Right cardiac atrium (tissue), 5 donors: Measurements from ENCODE around the gene SNRPA. TPM values are rescaled to one million over a fixed set of nuclear protein-coding genes. Genes with fewer than 3 reads are reported as not detected.

ENCODE experiments used
- ATAC-seq, 2 donors: fragments of 200-7000 bp; cut with Tn5 transposase; one replicate each; pipeline versions ENCODE4 v1.8.0 to v1.9.1; 2020; ENCODE audit warnings: moderate library complexity in 2 of 2, mild to moderate bottlenecking in 1 of 2
- DNase-seq, 3 donors: peaks; one replicate each; pipeline ENCODE4 v3.0.0-alpha.2; 2020
- H3K27ac ChIP-seq: one replicate; pipeline ENCODE4 v1.5.1; 2013; ENCODE audit warnings: mild to moderate bottlenecking, low read length, control low read depth, moderate library complexity
- H3K27me3 ChIP-seq: one replicate; pipeline ENCODE4 v1.6.1; 2013; ENCODE audit not compliant: control insufficient read depth, insufficient read depth
- H3K4me1 ChIP-seq: one replicate; pipeline ENCODE4 v1.6.1; 2013; ENCODE audit warnings: low read length; ENCODE audit not compliant: control insufficient read depth, insufficient read depth
- H3K4me3 ChIP-seq: one replicate; pipeline ENCODE4 v1.5.1; 2013; ENCODE audit warnings: low read length, control low read depth
- H3K9me3 ChIP-seq: one replicate; pipeline ENCODE4 v1.6.1; 2013; ENCODE audit warnings: low read length; ENCODE audit not compliant: control insufficient read depth
- WGBS: extraction: QIAGEN DNeasy Blood & Tissue Kit; methylation state at CpG from one replicate; pipeline ENCODE4 v1.1.7; 2013; 5-methylcytosine and 5-hydroxymethylcytosine counted together
- intact Hi-C, 4 donors: fragments of 100-400 bp; cut with DNase I; formaldehyde crosslinking; loops; one replicate each; pipeline versions ENCODE4 v1.11.0 to v1.14.0; 2022 to 2023
- polyA plus RNA-seq: library from polyadenylated mRNA; stranded (reverse); fragments of 200-250 nt; gene quantifications from one replicate; pipeline ENCODE4 v1.2.3, GENCODE V29; 2013
- total RNA-seq, 4 donors: library from RNA; stranded (reverse); fragmentation: NEBNext Ultra II Directional; extraction: Animal tissue kit (Norgen Biotek cat#: 25700); gene quantifications; one replicate each; pipeline ENCODE4 v1.2.1, GENCODE V29; 2021
- donor health status: healthy with polysubstance abuse.
- donor health status: DM: no; HTN: yes; CAD: no.
- donor health status: DM: no; HTN: no; CAD: no.
- donor health status: DM: no; HTN: yes; CAD: no; lungs with severe emphysema.
- donor health status: DM: yes; HTN: yes; CAD: no.

SNRPA gene
- total and polyA plus RNA-seq, 5 donors: 27.0 to 44.9 (median 39.0) TPM

DNA sequence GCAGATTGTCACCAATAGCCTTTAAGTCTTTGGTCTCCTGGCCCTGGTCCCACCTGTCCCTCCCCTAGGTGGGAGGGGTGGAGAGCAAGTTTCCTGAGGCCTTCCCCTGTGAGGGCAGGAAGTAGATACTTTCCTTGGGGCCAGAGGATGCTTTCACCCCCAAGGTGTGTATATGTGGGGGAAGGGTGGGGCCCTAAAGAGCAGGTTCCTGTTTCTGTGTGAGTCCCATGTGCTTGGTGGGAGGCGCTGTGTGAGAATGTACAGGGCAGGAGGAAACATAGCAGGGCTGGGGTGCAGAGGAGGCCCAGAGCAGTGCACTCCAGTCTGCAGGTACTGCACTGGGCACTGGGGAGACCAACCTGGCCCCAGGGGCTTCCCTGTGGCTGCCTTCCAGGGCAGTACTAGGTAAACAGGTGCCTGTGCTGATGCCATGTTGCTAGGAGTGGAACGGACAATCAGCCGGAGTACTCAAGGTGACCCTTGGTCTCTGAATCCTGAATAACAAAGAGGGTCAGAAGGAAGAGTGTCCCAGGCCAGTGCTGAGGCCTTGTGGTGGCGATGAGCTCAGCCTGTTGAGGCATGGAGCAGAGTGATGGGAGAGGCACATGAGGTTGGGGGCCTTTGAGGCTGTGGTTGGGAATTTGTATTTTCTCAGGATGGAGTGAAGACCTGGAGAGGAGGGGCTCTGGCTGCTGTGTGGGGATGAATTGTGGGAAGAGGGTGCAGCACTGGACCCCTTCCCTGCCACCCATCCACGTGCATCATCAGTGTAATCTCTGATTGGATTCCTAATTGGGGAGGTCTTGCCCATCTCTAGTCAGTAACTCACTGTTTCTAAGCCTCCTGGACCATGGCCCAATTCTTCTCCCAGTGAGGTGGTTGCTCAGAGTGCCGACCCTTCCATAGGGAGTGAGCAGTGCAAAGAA, 53.1 kb downstream of the SNRPA start:
- Histone ChIP-seq H3K27ac (peak overlapping the region; percentile 83), H3K27me3 (no peaks in the 10 kb centered on the region), H3K4me3 (no peak overlapping the region), H3K9me3 (no peaks in the 10 kb centered on the region), H3K4me1 (peaks cover 57% of the 10 kb centered on the region)
- ATAC-seq (no peak), DNase-seq (peak; percentile 64 to 84 (median 78))
- WGBS: 61% methylated on average over 6 of the region's 6 CpGs
- intact Hi-C loops: loop anchor here in 2 of 4 donors (5.0 kb wide), 2 partner anchors 52 to 142 kb away; partner anchors contain the start of genes ACTMAP (in 1 of the 2) and SNRPA (in 1 of the 2)

DNA sequence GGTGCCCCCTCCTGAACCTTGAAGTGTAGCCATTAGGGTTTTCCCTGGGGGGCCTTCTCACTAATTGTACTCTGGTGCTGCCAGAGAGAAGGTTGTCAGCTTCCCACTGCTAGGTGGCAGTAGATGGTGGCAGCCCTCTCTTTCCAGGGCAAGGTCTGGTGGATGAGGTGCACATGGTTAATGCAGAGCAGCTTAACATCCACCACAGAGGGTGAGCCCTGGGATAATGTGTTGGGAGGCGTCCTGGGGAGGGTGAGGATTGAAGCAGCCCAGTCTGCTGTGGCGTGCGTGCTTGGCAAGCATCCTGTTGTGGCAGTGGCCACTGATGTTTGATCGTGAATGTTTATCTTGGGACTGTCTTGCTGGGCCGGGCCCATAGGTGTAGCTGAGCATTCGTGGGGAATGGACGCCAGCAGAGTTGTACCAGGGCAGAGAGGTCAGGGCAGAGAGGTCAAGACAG, 53.8 kb downstream of the SNRPA start:
- WGBS: 21% methylated on average over 7 of the region's 7 CpGs
- intact Hi-C loops: loop anchor here in 3 of 4 donors (5.0 kb wide), 2 partner anchors 53 to 143 kb away; partner anchors contain the start of genes ACTMAP (in 1 of the 3) and SNRPA (in 1 of the 3)
- ATAC-seq: no peak
- peaks cover 58% of the 10 kb centered on the region for H3K4me1 ChIP-seq
- H3K27me3 ChIP-seq: no peaks in the 10 kb centered on the region
- no peaks in the 10 kb centered on the region for H3K9me3 ChIP-seq
- peak overlapping the region; percentile 83 for H3K27ac ChIP-seq
- no peak overlapping the region for H3K4me3 ChIP-seq
- peak in 2 of 3 donors; percentile 38 to 74 for DNase-seq

DNA sequence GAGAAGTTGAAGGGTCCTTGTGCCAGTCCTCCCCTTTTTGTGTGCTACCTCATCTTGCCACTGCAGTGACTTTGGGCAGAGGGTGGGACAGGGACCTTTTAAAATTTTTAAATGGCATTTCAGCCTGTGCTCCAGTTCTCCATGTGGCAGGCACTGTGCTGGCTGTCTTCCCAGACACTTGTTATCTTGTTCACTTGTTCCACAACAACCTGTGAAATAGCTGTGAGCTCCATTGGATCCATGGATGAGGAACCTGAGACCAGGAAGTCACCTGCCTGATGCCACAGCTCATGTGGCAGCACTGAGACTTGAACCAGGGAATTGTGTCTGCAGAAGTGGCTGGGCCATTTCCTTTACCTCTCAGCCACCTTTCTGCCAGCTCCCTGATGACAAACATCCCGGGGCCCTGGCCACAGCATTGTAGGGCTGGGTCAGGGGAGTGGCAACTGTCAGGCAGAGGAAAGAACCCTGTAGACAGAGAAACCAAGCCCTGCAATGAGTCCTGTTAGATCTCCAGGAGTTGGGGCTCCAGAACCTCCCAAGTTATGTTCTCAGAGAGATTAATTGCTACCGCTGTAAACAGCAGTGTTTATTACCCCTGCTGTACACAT, 54.4 kb downstream of the SNRPA start:
- H3K4me3 ChIP-seq: no peak overlapping the region
- DNase-seq (peak in 2 of 3 donors; percentile 38 to 60), ATAC-seq (no peak)
- H3K27ac ChIP-seq: peak overlapping the region; percentile 83
- H3K4me1 ChIP-seq: peaks cover 57% of the 10 kb centered on the region
- intact Hi-C loops: loop anchor here in 1 of 4 donors (5.0 kb wide), 1 partner anchor 143 kb away; no protein-coding TSS in a partner anchor
- no peaks in the 10 kb centered on the region for H3K27me3 ChIP-seq
- no peaks in the 10 kb centered on the region for H3K9me3 ChIP-seq
- WGBS: 68% methylated on average over 2 of the region's 2 CpGs

DNA sequence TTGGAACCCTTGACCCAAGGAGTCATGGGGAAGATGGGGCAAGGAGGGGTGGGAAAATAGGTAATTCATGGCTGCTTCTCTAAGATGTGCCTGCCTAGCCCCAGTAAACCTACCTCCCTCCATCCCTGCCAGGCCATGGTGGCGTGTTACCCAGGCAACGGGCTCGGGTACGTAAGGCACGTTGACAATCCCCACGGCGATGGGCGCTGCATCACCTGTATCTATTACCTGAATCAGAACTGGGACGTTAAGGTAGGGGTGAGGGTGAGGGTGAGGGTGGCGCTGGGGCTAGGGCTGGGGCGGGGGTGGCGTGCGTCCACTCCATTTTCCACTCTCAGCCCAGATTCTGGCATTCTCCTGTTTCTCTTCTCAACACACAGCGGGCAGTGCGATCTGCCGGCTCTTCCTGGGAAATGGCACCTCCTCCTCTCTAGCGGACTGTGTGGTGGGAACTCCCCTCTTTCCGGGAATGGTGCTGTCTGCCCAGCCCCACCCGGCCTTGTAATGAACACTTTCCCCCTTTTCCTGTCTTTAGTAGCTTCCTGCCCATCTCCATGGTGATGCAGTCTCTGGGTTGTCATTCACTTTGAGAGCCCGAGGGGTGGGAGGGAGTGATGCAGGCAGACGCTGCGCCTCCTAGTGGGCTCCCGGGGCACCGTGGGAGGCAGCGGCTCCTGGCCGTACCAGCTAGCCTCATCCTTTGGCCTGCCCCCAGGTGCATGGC, 55.6 kb downstream of the SNRPA start:
- Histone ChIP-seq H3K27me3 (no peaks in the 10 kb centered on the region), H3K4me3 (no peak overlapping the region), H3K4me1 (peaks cover 47% of the 10 kb centered on the region), H3K27ac (peak overlapping the region; percentile 71), H3K9me3 (no peaks in the 10 kb centered on the region)
- ATAC-seq: peak; percentile 49 to 72
- peak; percentile 88 to 93 (median 92) for DNase-seq
- intact Hi-C loops: loop anchor here in 1 of 4 donors (5.0 kb wide), 1 partner anchor 144 kb away; no protein-coding TSS in a partner anchor
- WGBS: 28% methylated on average over 26 of the region's 26 CpGs

DNA sequence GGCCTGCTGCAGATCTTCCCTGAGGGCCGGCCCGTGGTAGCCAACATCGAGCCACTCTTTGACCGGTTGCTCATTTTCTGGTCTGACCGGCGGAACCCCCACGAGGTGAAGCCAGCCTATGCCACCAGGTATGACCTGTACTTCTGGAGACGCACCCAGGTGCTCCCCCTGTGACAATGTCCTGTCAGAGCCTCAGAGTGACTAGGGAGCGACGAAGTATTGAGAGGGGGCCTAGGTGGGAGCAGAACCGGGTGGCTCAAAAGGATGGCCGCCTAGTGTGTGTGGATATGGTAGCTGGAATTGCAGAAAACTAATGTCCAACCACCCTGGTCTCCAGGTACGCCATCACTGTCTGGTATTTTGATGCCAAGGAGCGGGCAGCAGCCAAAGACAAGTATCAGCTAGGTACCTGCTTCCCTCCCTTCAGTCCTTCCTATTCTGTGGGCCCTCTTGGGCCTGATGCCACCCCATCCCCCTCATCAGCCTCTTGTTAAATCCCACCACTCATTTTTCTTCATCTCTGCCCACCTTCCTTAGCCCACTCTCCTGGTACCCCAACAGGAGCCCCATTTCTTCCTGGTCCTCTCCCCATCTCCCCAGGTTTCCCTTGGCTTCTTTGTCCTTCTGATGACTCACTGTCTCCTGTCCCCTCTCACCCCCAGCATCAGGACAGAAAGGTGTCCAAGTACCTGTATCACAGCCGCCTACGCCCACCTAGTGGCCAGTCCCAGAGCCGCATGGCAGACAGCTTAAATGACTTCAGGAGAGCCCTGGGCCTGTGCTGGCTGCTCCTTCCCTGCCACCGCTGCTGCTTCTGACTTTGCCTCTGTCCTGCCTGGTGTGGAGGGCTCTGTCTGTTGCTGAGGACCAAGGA, 56.4 kb downstream of the SNRPA start:
- ATAC-seq: no peak
- 64% methylated on average over 18 of the region's 18 CpGs for WGBS
- no peak overlapping the region for H3K4me3 ChIP-seq
- peak overlapping the region; percentile 5 for H3K27ac ChIP-seq
- H3K4me1 ChIP-seq: peaks cover 42% of the 10 kb centered on the region
- no peak for DNase-seq
- no peaks in the 10 kb centered on the region for H3K27me3 ChIP-seq
- H3K9me3 ChIP-seq: no peaks in the 10 kb centered on the region
- intact Hi-C loops: loop anchor here in 1 of 4 donors (5.0 kb wide), 1 partner anchor 145 kb away; no protein-coding TSS in a partner anchor

DNA sequence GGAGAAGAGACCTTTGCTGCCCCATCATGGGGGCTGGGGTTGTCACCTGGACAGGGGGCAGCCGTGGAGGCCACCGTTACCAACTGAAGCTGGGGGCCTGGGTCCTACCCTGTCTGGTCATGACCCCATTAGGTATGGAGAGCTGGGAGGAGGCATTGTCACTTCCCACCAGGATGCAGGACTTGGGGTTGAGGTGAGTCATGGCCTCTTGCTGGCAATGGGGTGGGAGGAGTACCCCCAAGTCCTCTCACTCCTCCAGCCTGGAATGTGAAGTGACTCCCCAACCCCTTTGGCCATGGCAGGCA, 57.0 kb downstream of the SNRPA start:
- DNase-seq (no peak), ATAC-seq (no peak)
- H3K27me3 ChIP-seq: no peaks in the 10 kb centered on the region
- WGBS: 76% methylated on average over 2 of the region's 2 CpGs
- intact Hi-C loops: loop anchor here in 1 of 4 donors (5.0 kb wide), 1 partner anchor 146 kb away; no protein-coding TSS in a partner anchor
- peak overlapping the region; percentile 5 for H3K27ac ChIP-seq
- peaks cover 37% of the 10 kb centered on the region for H3K4me1 ChIP-seq
- no peaks in the 10 kb centered on the region for H3K9me3 ChIP-seq
- H3K4me3 ChIP-seq: no peak overlapping the region

DNA sequence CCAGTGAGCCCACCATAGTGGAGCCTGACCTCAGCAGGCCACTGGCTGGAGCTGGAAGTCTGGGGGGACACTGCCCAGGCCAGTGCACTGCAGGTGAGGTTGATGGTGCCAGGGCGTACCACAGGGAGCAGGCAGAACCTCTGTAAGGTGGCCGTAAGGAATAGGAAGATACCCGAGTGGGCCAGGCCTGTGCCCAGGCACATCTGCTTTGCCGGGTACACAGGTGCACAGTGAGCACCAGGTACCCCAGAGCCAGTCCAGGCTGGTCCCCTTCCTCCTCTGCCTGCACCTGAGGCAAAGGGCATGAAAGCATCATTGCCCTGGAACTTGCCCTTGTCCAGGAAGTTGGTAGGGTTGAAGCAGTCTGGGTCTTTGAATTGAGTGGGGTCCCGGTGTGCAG, 57.5 kb downstream of the SNRPA start:
- intact Hi-C loops: loop anchor here in 1 of 4 donors (5.0 kb wide), 1 partner anchor 146 kb away; no protein-coding TSS in a partner anchor
- Histone ChIP-seq H3K4me1 (peaks cover 32% of the 10 kb centered on the region), H3K9me3 (no peaks in the 10 kb centered on the region), H3K27ac (no peak overlapping the region), H3K4me3 (no peak overlapping the region), H3K27me3 (no peaks in the 10 kb centered on the region)
- 89% methylated on average over 5 of the region's 5 CpGs for WGBS
- ATAC-seq: no peak
- no peak for DNase-seq

DNA sequence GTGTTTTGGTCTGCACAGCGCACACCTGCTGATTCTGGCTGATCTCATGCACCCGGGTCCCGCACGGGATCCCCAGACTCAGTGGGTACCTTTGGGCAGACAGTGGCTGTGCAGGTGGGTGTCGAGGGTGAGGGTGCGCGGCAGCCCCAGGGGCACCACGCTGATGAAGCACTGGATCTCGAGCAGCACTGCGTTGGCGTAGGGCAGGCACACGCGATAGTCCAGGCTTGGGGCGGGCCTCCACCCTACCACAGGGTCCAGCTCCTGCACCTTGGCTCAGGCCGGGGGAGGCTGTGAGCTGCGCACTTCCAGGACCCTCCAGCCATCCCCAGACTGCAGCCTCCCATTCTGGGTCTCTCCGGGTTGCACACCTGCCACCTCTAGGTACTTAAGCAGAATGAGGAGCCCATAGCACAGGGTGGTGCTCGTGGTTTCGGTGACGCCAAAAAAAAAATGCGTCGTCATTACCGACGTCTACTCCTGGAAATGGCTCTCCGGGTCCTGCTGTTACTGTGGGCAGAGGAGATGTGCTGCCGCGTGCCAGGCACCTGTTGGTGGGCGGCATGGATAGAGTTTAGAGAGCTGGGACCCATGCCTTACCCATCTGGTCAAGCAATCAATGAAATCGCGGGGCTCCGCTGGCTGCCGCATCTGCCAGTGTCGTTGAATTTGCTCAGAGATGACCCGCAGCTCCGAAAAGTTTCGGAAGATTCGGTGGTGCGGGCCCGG, 58.5 kb downstream of the SNRPA start:
- H3K4me1 ChIP-seq: peaks cover 21% of the 10 kb centered on the region
- no peaks in the 10 kb centered on the region for H3K9me3 ChIP-seq
- 90% methylated on average over 39 of the region's 39 CpGs for WGBS
- ATAC-seq (no peak), DNase-seq (peak in 1 of 3 donors; percentile 62)
- intact Hi-C loops: loop anchor here in 1 of 4 donors (5.0 kb wide), 1 partner anchor 147 kb away; no protein-coding TSS in a partner anchor
- peak overlapping the region; percentile 41 for H3K27ac ChIP-seq
- no peak overlapping the region for H3K4me3 ChIP-seq
- H3K27me3 ChIP-seq: no peaks in the 10 kb centered on the region

DNA sequence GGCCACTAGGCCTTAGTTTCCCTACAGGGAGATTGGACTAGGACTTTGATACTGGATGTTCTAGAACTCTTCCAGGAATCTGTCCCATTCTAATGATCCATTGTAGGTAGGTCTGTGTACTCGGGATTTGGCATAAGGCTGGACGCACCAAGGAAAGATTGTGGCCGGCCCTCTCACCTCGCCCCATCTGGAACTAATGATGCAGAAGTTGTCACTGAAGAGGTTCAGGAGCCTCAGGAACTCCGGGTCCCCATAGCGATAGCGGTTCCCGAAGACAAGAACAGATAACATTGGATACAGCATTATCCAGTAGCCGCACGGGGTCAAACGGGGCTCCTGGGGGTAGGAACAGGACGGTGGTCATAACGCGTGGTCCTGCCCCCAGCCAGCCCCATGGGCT, 59.2 kb downstream of the SNRPA start:
- ATAC-seq: no peak
- WGBS: 39% methylated on average over 14 of the region's 14 CpGs
- Histone ChIP-seq H3K4me3 (no peak overlapping the region), H3K9me3 (no peaks in the 10 kb centered on the region), H3K27me3 (no peaks in the 10 kb centered on the region), H3K4me1 (peaks cover 15% of the 10 kb centered on the region), H3K27ac (peak overlapping the region; percentile 41)
- peak in 1 of 3 donors; percentile 31 for DNase-seq
- intact Hi-C loops: no loop called here
